ENCODE results near the gene DNAJC25.

DNAJC25 gene

DNA sequence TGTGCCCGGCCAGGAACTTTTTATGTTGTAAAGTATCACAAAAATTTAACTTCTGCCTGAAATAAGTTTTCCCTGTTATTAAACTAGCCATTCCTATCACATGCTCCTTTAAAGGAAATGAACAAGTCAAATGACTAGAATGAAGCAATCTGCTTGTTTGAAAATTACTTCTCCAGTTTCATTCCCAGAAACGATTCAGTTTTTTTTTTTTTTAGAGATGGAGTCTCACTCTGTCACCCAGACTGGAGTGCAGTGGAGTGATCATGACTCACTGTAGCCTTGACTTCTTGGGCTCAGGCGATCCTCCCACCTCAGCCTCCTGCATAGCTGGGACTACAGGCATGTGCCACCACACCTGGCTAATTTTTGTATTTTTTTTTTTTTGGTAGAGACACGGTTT, 16.9 kb downstream of the DNAJC25 start:
- H3K4me3 ChIP-seq (ENCODE audit: low read depth, low read length), result no peak overlapping the region
- TF ChIP-seq, protein P1, sequence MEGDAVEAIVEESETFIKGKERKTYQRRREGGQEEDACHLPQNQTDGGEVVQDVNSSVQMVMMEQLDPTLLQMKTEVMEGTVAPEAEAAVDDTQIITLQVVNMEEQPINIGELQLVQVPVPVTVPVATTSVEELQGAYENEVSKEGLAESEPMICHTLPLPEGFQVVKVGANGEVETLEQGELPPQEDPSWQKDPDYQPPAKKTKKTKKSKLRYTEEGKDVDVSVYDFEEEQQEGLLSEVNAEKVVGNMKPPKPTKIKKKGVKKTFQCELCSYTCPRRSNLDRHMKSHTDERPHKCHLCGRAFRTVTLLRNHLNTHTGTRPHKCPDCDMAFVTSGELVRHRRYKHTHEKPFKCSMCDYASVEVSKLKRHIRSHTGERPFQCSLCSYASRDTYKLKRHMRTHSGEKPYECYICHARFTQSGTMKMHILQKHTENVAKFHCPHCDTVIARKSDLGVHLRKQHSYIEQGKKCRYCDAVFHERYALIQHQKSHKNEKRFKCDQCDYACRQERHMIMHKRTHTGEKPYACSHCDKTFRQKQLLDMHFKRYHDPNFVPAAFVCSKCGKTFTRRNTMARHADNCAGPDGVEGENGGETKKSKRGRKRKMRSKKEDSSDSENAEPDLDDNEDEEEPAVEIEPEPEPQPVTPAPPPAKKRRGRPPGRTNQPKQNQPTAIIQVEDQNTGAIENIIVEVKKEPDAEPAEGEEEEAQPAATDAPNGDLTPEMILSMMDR (IDR thresholded peaks at IDR 0.05; ENCODE audit: low read depth, low read length), result no peak
- no peak for DNase-seq (ENCODE audit: low read depth, low spot score)
- in situ Hi-C loops (cut with HindIII; ENCODE audit: low sequenced_read_pairs), result no loop called here

DNA sequence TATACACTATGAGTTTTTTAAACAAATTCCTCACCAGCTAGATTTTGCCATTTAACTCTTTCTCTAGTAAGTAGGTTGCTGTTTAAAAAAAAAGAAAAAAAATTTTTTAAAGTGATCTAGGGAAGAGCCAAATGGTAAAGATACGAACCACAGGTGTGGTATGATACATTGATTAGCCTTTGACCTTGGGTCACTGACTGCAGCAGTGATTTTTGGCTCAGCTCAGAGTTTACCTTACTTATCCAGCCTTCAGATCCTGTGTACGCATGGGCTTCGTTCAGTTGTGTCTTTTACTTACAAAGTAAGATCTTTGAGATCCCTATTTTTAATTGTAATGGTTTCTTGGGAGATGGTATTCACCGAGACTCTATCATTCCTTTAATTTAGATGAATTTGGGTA, 17.9 kb downstream of the DNAJC25 start:
- DNase-seq (ENCODE audit: low read depth, low spot score), result no peak
- H3K4me3 ChIP-seq (ENCODE audit: low read depth, low read length), result no peak overlapping the region
- in situ Hi-C loops (cut with HindIII; ENCODE audit: low sequenced_read_pairs), result no loop called here
- TF ChIP-seq, protein P1 (IDR thresholded peaks at IDR 0.05; ENCODE audit: low read depth, low read length), result no peak

DNA sequence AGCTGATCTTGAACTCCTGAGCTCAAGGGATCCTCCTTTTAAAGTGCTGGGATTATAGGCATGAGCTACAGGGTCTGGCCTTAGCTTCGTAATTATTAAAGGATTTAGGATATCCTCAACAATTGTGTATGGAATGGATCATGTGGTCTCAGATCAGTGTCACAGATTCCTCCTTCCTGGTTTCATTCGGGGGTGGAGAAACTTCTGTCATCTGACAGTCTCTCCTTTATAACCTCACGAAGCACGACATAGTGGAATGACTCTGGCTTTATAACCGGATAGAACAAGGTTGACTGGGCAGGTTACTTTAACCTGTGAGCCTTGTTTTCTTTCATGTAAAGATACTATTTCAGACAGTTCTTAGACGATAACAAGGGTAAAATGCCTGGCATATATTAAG, 25.9 kb downstream of the DNAJC25 start:
- no peak overlapping the region for H3K4me3 ChIP-seq (ENCODE audit: low read depth, low read length)
- in situ Hi-C loops (cut with HindIII; ENCODE audit: low sequenced_read_pairs), result no loop called here
- TF ChIP-seq, protein P1 (IDR thresholded peaks at IDR 0.05; ENCODE audit: low read depth, low read length), result no peak
- DNase-seq (ENCODE audit: low read depth, low spot score), result no peak

DNA sequence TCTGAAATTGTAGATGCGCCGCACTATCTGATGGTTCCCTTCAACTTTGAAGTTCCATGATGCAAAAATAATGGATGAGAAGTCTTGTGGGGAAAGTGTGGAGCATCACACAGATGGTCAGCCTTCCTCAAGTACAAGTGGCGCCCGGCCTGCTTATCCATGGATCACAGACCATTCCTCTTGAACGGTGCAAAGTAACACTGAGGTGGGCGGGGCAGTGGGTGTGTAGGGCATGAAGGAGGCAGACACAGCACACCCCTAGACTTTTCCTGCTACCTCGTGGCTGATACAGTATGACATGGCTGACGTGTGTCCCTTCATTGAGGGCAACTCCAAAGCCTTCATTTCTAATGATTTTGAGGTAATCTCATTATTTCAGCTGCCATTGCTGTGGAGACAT, 27.8 kb downstream of the DNAJC25 start:
- TF ChIP-seq, protein P1 (IDR thresholded peaks at IDR 0.05; ENCODE audit: low read depth, low read length), result no peak
- H3K4me3 ChIP-seq (ENCODE audit: low read depth, low read length), result no peak overlapping the region
- no peak for DNase-seq (ENCODE audit: low read depth, low spot score)
- in situ Hi-C loops (cut with HindIII; ENCODE audit: low sequenced_read_pairs), result no loop called here

DNA sequence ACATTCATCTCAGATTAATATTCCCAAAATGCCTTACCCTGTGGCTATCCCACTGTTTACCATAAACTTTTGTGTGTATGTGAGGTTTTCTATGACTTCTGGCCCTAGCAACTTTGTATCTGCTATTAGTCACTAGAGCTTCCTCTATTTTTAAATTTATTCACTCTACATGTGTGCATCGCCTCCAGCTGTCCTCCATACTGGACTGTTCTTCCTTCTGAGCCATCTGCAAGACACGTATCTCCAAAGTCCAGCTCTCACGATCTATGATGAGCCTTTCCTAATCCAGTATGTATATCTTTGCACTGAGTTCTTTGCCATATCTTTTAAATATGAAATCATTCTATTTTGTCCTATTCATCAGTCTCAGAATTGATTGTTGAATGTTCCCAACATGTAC, 28.6 kb downstream of the DNAJC25 start:
- in situ Hi-C loops (cut with HindIII; ENCODE audit: low sequenced_read_pairs), result no loop called here
- DNase-seq (ENCODE audit: low read depth, low spot score), result no peak
- TF ChIP-seq, protein P1 (IDR thresholded peaks at IDR 0.05; ENCODE audit: low read depth, low read length), result no peak
- H3K4me3 ChIP-seq (ENCODE audit: low read depth, low read length), result no peak overlapping the region

DNA sequence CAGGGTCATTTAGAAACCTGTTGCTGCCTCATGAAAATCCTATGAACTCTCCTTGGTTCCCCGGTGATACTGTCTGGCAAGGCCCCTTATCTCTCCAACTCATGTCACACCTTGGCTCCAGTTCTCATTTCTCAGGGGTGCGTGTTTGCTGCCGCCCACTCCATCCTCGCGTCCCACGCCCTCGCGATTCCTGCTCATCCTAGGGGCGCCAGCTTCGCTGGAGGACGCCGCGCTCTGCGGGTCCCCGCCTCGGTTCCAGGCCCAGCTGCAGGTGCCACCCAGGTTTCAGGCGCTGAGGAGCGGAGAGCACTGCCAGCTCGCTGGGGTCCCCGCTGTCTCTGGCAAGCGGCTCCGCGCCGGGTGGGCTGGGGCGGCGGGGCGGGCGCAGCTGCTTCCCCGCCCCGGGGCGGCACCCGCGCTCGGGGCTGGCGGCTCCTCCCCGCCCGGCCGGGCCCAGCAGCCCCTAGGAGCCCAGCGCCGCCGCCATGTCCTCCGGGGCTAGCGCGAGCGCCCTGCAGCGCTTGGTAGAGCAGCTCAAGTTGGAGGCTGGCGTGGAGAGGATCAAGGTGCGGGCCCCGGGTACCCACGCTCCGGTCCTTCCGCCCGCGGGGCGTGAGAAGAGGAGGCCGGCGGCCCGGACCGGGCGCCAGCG, 30.1 kb downstream of the DNAJC25 start, which contains the start of gene GNG10:
Gene GNG10 (plus strand): TSS at position 456 of the 652 bp plus-strand sequence. CDS start 30 bp downstream, at position 486.
- TF ChIP-seq, protein P1 (IDR thresholded peaks at IDR 0.05; ENCODE audit: low read depth, low read length), result no peak
- peak within 1 kb of the TSS; percentile 75 for H3K4me3 ChIP-seq (ENCODE audit: low read depth, low read length)
- in situ Hi-C loops (cut with HindIII; ENCODE audit: low sequenced_read_pairs), result no loop called here
- peak; percentile 52 for DNase-seq (ENCODE audit: low read depth, low spot score)

Measured in astrocyte of the spinal cord (primary cell).